OCI-LY7 (cell line): ENCODE measurements around the gene CYP2C9. TPM values are rescaled to one million over a fixed set of nuclear protein-coding genes. Genes with fewer than 3 reads are reported as not detected.
"Not testable (repeated sequence)": the region's sequence is repeated elsewhere in the genome, so short reads cannot be mapped to it uniquely, and the experiment has no call there.

Source experiments
- BruUV-seq: library from RNA; stranded (reverse); fragments of 400-500 nt; replicated peaks from 2 replicates; lab custom pipeline; 2021; lab: Mats Ljungman, UMichigan
- CTCF ChIA-PET: fragments of 300-600 bp; sonication (Branson Sonifier 250); formaldehyde crosslinking; loops from one replicate; lab custom pipeline; 2022; ENCODE audit warnings: antibody characterized with exemption; ENCODE audit not compliant: unreplicated experiment; lab: Charles Lee
- POLR2A ChIA-PET: fragments of 300-600 bp; sonication (Branson Sonifier 250); formaldehyde crosslinking; loops from one replicate; lab custom pipeline; 2022; ENCODE audit warnings: antibody characterized with exemption; lab: Charles Lee
- DNase-seq: peaks from one replicate; pipeline ENCODE4 v3.0.0-alpha.2; 2015; ENCODE audit warnings: low spot score
- H2AFZ ChIP-seq: fragments of 200-600 bp; sonication (generic), shearing (Covaris generic); 2 replicates; pipeline ENCODE4 v1.6.1; 2014; ENCODE audit warnings: mild to moderate bottlenecking, antibody characterized with exemption, low read length, moderate library complexity
- H3K27ac ChIP-seq: fragments of 200-600 bp; sonication (generic); 2 replicates; pipeline ENCODE4 v1.5.1; 2014; ENCODE audit warnings: mixed run types, low read depth, mild to moderate bottlenecking, moderate library complexity, low read length, inconsistent platforms; ENCODE audit not compliant: poor library complexity, severe bottlenecking
- H3K36me3 ChIP-seq: fragments of 200-600 bp; sonication (generic); 2 replicates; pipeline ENCODE4 v1.6.1; 2014; ENCODE audit warnings: mild to moderate bottlenecking, antibody characterized with exemption, low read length, moderate library complexity, mixed read lengths; ENCODE audit not compliant: insufficient read depth
- H3K4me1 ChIP-seq: fragments of 200-600 bp; sonication (generic); 2 replicates; pipeline ENCODE4 v1.5.1; 2014; ENCODE audit warnings: mild to moderate bottlenecking, low read length; ENCODE audit not compliant: insufficient read depth, poor library complexity, severe bottlenecking
- H3K4me2 ChIP-seq: fragments of 200-600 bp; sonication (generic); 2 replicates; pipeline ENCODE4 v1.6.1; 2014; ENCODE audit warnings: mild to moderate bottlenecking, low read length
- H3K4me3 ChIP-seq: fragments of 200-600 bp; sonication (generic); 2 replicates; pipeline ENCODE4 v1.5.1; 2014; ENCODE audit warnings: mild to moderate bottlenecking, low read depth, low read length; ENCODE audit not compliant: poor library complexity, severe bottlenecking
- H3K79me2 ChIP-seq: fragments of 200-600 bp; sonication (generic); 2 replicates; pipeline ENCODE4 v1.6.1; 2016; ENCODE audit warnings: low read depth, mild to moderate bottlenecking, low read length, moderate library complexity, mixed read lengths; ENCODE audit not compliant: insufficient read depth
- H3K9me2 ChIP-seq: fragments of 200-600 bp; sonication (generic); 2 replicates; pipeline ENCODE4 v1.6.1; 2016; ENCODE audit warnings: mild to moderate bottlenecking, low read length, mixed read lengths; ENCODE audit not compliant: insufficient read depth
- H3K9me3 ChIP-seq: fragments of 200-600 bp; sonication (generic); 2 replicates; pipeline ENCODE4 v1.6.1; 2014; ENCODE audit warnings: mild to moderate bottlenecking, mixed run types, low read length, mixed read lengths
- H4K20me1 ChIP-seq: fragments of 200-600 bp; sonication (generic); 2 replicates; pipeline ENCODE4 v1.6.1; 2014; ENCODE audit warnings: mild to moderate bottlenecking, antibody characterized with exemption, low read length, moderate library complexity, mixed read lengths; ENCODE audit not compliant: insufficient read depth
- EZH2phosphoT487 ChIP-seq: fragments of 200-600 bp; sonication (generic); IDR thresholded peaks from 2 replicates; pipeline ENCODE4 v1.6.1; 2018; ENCODE audit warnings: low read depth, borderline replicate concordance, mild to moderate bottlenecking, mixed run types, antibody characterized with exemption, low read length, moderate library complexity, mixed read lengths
- intact Hi-C: fragments of 100-400 bp; cut with micrococcal nuclease; formaldehyde crosslinking; loops from one replicate; pipeline ENCODE4 v1.10.0; 2022; ENCODE audit not compliant: unreplicated experiment
- total RNA-seq, 2 experiments: library from RNA; depleted of rRNA in 1 of 2; stranded (reverse); fragments of >200 nt in 1 of 2; shearing (Covaris generic) in 1 of 2; gene quantifications; 2 replicates each; pipeline ENCODE4 v1.2.3, GENCODE V29; 2014 to 2022
- TF ChIP-seq, protein P1 (sequence below): fragments of 200-600 bp; sonication (generic); conservative IDR thresholded peaks from 2 replicates; pipeline ENCODE4 v1.5.1; 2014; ENCODE audit warnings: mild to moderate bottlenecking, antibody characterized with exemption, low read length, moderate library complexity, mixed read lengths

CYP2C9 gene
- total RNA-seq, 2 experiments from 2014 or later: not detected

DNA sequence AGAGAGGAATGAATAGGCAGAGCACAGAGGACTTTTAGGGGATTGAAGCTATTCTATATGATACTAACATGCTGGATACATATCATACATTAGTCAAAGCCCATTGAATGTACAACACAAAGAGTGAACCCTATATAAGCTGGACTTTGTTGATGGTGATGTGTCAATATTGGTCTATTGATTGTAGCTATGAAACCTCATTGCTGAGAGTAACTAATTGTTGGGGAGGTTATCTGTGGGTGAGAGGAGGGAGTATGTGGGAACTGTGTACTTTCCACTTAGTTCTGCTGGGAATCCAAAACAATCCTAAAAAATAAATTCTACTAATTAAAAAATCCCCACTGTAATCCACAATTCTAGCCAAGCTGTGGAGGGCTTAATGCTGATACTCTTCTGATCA is 22.0 kb upstream of the CYP2C9 start:
- Histone ChIP-seq H3K4me3 (no peak overlapping the region), H2AFZ (no peak overlapping the region), H3K9me2 (no peaks in the 10 kb centered on the region), H3K4me1 (no peaks in the 10 kb centered on the region), H3K36me3 (no peaks in the 10 kb centered on the region), H4K20me1 (no peaks in the 10 kb centered on the region), H3K9me3 (0 out of 2 replicates have a peak, but pooled peaks cover 3% of the 10 kb centered on the region), H3K27ac (no peak overlapping the region), H3K79me2 (no peaks in the 10 kb centered on the region), H3K4me2 (no peak overlapping the region)
- no peak for DNase-seq
- CTCF ChIA-PET: no interaction called here
- TF ChIP-seq EZH2phosphoT487: no peak
- TF ChIP-seq, protein P1, sequence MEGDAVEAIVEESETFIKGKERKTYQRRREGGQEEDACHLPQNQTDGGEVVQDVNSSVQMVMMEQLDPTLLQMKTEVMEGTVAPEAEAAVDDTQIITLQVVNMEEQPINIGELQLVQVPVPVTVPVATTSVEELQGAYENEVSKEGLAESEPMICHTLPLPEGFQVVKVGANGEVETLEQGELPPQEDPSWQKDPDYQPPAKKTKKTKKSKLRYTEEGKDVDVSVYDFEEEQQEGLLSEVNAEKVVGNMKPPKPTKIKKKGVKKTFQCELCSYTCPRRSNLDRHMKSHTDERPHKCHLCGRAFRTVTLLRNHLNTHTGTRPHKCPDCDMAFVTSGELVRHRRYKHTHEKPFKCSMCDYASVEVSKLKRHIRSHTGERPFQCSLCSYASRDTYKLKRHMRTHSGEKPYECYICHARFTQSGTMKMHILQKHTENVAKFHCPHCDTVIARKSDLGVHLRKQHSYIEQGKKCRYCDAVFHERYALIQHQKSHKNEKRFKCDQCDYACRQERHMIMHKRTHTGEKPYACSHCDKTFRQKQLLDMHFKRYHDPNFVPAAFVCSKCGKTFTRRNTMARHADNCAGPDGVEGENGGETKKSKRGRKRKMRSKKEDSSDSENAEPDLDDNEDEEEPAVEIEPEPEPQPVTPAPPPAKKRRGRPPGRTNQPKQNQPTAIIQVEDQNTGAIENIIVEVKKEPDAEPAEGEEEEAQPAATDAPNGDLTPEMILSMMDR: no peak
- POLR2A ChIA-PET: no interaction called here
- intact Hi-C loops: no loop called here
- no TSS peak for BruUV-seq

DNA sequence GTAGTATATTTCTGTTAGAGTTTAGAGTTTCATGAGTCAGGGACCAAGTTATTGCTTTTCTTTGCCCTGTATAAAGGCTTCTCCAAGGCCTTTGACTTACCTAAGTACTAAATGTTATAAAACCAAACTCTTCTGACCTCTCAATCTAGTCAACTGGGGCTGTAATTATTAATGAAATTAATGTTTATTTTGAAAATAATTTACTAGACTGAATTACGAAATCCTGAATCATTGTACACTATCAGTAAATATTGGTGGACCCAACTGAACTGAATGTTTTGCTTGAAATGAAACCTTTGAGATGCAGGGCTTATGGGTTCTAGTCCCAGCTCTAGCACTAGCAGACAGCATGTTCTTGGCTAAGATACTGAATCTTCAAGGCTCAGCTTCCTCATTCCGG is 1.7 kb upstream of the CYP2C9 start:
- Histone ChIP-seq H3K36me3 (no peaks in the 10 kb centered on the region), H3K27ac (no peak overlapping the region), H3K79me2 (no peaks in the 10 kb centered on the region), H2AFZ (no peak overlapping the region), H3K4me3 (no peak overlapping the region), H3K4me2 (no peak overlapping the region), H3K4me1 (no peaks in the 10 kb centered on the region), H3K9me3 (no peaks in the 10 kb centered on the region), H4K20me1 (no peaks in the 10 kb centered on the region), H3K9me2 (no peaks in the 10 kb centered on the region)
- TF ChIP-seq, protein P1: no peak
- TF ChIP-seq EZH2phosphoT487: no peak
- intact Hi-C loops: no loop called here
- ChIA-PET CTCF (no interaction called here), POLR2A (interaction anchor here (0.6 kb wide), 1 partner anchor 1109 kb away, joined by 4 read pairs; no protein-coding TSS in a partner anchor)
- no peak for DNase-seq
- BruUV-seq: no TSS peak

DNA sequence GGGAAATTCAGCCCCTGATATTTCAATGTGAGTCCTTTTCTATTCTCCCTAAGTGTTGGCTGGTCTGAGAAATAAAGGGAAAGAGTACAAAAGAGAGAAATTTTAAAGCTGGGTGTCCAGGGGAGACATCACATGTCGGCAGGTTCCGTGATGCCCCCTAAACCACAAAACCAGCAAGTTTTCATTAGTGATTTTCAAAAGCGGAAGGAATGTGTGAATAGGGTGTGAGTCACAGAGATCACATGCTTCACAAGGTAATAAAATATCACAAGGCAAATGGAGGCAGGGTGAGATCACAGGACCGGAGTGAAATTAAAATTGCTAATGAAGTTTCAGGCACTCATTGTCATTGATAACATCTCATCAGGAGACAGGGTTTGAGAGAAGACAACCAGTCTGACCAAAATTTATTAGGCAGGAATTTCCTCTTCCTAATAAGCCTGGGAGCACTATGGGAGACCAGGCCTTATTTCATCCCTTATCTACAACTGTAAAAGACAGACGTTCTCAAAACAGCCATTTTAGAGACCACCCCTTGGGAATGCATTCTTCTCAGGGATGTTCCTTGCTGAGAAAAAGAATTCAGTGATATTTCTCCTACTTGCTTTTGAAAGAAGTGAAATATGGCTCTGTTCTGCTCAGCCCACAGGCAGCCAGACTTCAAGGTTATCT is 5.1 kb downstream of the CYP2C9 start:
- H3K4me3 ChIP-seq, H2AFZ ChIP-seq, H3K4me2 ChIP-seq, H3K79me2 ChIP-seq, H3K4me1 ChIP-seq, H3K36me3 ChIP-seq, H3K9me3 ChIP-seq, H3K27ac ChIP-seq, CTCF ChIA-PET, H4K20me1 ChIP-seq, H3K9me2 ChIP-seq, BruUV-seq, intact Hi-C loops: not testable (repeated sequence)
- DNase-seq: peak; percentile 32
- POLR2A ChIA-PET: interaction anchor here (0.5 kb wide), 1 partner anchor 1478 kb away, joined by 4 read pairs; no protein-coding TSS in a partner anchor

DNA sequence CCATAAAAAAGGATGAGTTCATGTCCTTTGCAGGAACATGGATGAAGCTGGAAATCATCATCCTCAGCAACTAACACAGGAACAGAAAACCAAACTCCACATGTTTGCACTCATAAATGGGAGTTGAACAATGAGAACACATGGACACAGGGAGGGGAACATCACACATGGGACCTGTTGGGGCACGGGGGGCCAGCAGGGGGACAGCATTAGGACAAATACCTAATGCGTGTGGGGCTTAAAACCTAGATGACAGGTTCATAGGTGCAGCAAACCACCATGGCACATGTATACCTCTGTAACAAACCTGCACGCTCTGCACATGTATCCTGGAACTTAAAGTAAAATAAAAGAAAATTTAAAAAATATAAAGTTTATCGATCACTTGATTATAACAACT is 7.7 kb downstream of the CYP2C9 start:
- H3K4me3 ChIP-seq, H3K4me1 ChIP-seq, H2AFZ ChIP-seq, CTCF ChIA-PET, H3K79me2 ChIP-seq, H3K4me2 ChIP-seq, H4K20me1 ChIP-seq, H3K27ac ChIP-seq, H3K9me2 ChIP-seq, H3K36me3 ChIP-seq, DNase-seq, BruUV-seq, intact Hi-C loops, H3K9me3 ChIP-seq: not testable (repeated sequence)
- POLR2A ChIA-PET: interaction anchor here (0.6 kb wide), 1 partner anchor 85 kb away, joined by 3 read pairs; no protein-coding TSS in a partner anchor
